ENCODE measurements around the gene PANK1. TPM values are rescaled to one million over a fixed set of nuclear protein-coding genes. Genes with fewer than 3 reads are reported as not detected.

PANK1 gene
- total RNA-seq, 1 experiment from 2014 or later, result 33.2 TPM

- H4K8ac ChIP-seq (replicated peaks; ENCODE audit: insufficient read length, low read depth, low read length), result no peak overlapping the region
- no peak overlapping the region for H3K23ac ChIP-seq (ENCODE audit: insufficient read length, low read depth, low read length)
- no peak overlapping the region for H3K56ac ChIP-seq (ENCODE audit: insufficient read length, low read depth, low read length)
- no peak overlapping the region for H3K9ac ChIP-seq (ENCODE audit: extremely low read depth, insufficient read length, low read length)
- no peaks in the 10 kb centered on the region for H3K79me1 ChIP-seq (ENCODE audit: insufficient read depth, low read depth, low read length, poor library complexity, severe bottlenecking)
- no CpG with 5 or more reads among the region's 3 CpGs for WGBS (ENCODE audit: extremely low coverage, insufficient read length, low lambda C conversion rate)
- Mint-ChIP-seq H3K36me3 (ENCODE audit: insufficient read depth in 1 of 3, low read depth in 3 of 3) (peaks cover 16 to 55% (median 37%) of the 10 kb centered on the region in 3 experiments; a peak in 5 of 7 replicates), H3K27me3 (ENCODE audit: low read depth) (no peaks in the 10 kb centered on the region), H3K4me3 (no peak overlapping the region), H3K4me1 (no peaks in the 10 kb centered on the region), H3K9me3 (no peaks in the 10 kb centered on the region), H3K27ac (no peak overlapping the region)
- no peak overlapping the region for H2AFZ ChIP-seq (ENCODE audit: low read length)
- H2BK120ac ChIP-seq (ENCODE audit: low read depth, low read length, poor library complexity, severe bottlenecking), result no peak overlapping the region
- no peak overlapping the region for H2AK5ac ChIP-seq (ENCODE audit: insufficient read length, low read length)
- H3K4ac ChIP-seq (ENCODE audit: low read depth, low read length), result no peak overlapping the region
- H3K9me3 ChIP-seq (ENCODE audit: control insufficient read depth, low read depth, low read length), result no peaks in the 10 kb centered on the region
- TF ChIP-seq CTCF (conservative IDR thresholded peaks at IDR 0.05), result no peak
- H3K27ac ChIP-seq (ENCODE audit: insufficient read length, low read depth, low read length), result no peak overlapping the region
- H3K18ac ChIP-seq (ENCODE audit: insufficient read length, low read depth, low read length), result no peak overlapping the region
- H4K91ac ChIP-seq (ENCODE audit: insufficient read length, low read depth, low read length), result no peak overlapping the region
- no peaks in the 10 kb centered on the region for H3K27me3 ChIP-seq (ENCODE audit: insufficient read depth, low read length)
- H3T11ph ChIP-seq (ENCODE audit: low read length), result no peak overlapping the region
- H2BK15ac ChIP-seq (ENCODE audit: low read depth, low read length), result no peak overlapping the region
- no peaks in the 10 kb centered on the region for H3K4me1 ChIP-seq (ENCODE audit: insufficient read depth, low read length)
- no peak for DNase-seq
- no peaks in the 10 kb centered on the region for H3K79me2 ChIP-seq (ENCODE audit: insufficient read depth, low read length)
- H3K4me2 ChIP-seq (ENCODE audit: insufficient read depth, insufficient read length, low read length), result no peak overlapping the region
- H4K20me1 ChIP-seq (ENCODE audit: control insufficient read depth, insufficient read depth, insufficient read length), result no peaks in the 10 kb centered on the region
- H4K5ac ChIP-seq (ENCODE audit: insufficient read length, low read depth, low read length), result no peak overlapping the region
- no peak overlapping the region for H3K14ac ChIP-seq (ENCODE audit: insufficient read depth, low read length)
- no peak overlapping the region for H2BK5ac ChIP-seq (ENCODE audit: insufficient read length, low read length)
- no peak overlapping the region for H2BK20ac ChIP-seq (ENCODE audit: low read depth, low read length, poor library complexity, severe bottlenecking)
- H2BK12ac ChIP-seq (ENCODE audit: insufficient read length, low read depth, low read length), result no peak overlapping the region
- no peaks in the 10 kb centered on the region for H3K23me2 ChIP-seq (ENCODE audit: insufficient read length, low read depth, low read length, poor library complexity, severe bottlenecking)
These were observed 52.5 kb downstream of the PANK1 start for GRCh38 chr10:89592539-89592938.

Data from H9 (cell line).